Esophagus mucosa (tissue), 1 donor: ENCODE measurements around the gene FASN. TPM values are rescaled to one million over a fixed set of nuclear protein-coding genes. Genes with fewer than 3 reads are reported as not detected.

Source experiments
- ATAC-seq: fragments of 200-7000 bp; cut with Tn5 transposase; one replicate; pipeline ENCODE4 v1.9.1; 2020
- total RNA-seq: library from RNA; stranded (reverse); gene quantifications from one replicate; pipeline ENCODE4 v1.2.4, GENCODE V29; 2023
- donor health status: DM: yes; HTN: yes; CAD: no.

The FASN gene
- total RNA-seq, 1 donor from 2014 or later = 352 TPM

- ATAC-seq = peak; percentile 18
Measured at GRCh38 chr17:82072827-82073226, 25.2 kb downstream of the FASN start.

- ATAC-seq = no peak
Measured at GRCh38 chr17:82070611-82071010, 27.4 kb downstream of the FASN start.

GRCh38 chr17:82065638-82066303 lies 32.3 kb downstream of the FASN start, which contains the start of gene DUS1L:
TSS of gene DUS1L (minus strand) at chr17:82065804. CDS start at chr17:82065059, 745 bp downstream.
- ATAC-seq = peak; percentile 64

GRCh38 chr17:82065193-82065637 lies 32.8 kb downstream of the FASN start:
- peak; percentile 12 for ATAC-seq

GRCh38 chr17:82064433-82065192 lies 33.4 kb downstream of the FASN start:
- peak; percentile 69 for ATAC-seq

- peak; percentile 2 for ATAC-seq
Measured at GRCh38 chr17:82063424-82064415, 34.3 kb downstream of the FASN start.

- no peak for ATAC-seq
Measured at GRCh38 chr17:82062984-82063368, 35.1 kb downstream of the FASN start.

GRCh38 chr17:82062076-82062983 lies 35.7 kb downstream of the FASN start:
- no peak for ATAC-seq

GRCh38 chr17:82061047-82061925 lies 36.8 kb downstream of the FASN start:
- ATAC-seq = no peak

GRCh38 chr17:82060614-82061013 lies 37.4 kb downstream of the FASN start:
- no peak for ATAC-seq

- ATAC-seq = no peak
Measured at GRCh38 chr17:82060001-82060380, 38.0 kb downstream of the FASN start.

GRCh38 chr17:82059272-82060000 lies 38.6 kb downstream of the FASN start:
- ATAC-seq = no peak

GRCh38 chr17:82058855-82059249 lies 39.2 kb downstream of the FASN start:
- no peak for ATAC-seq

- no peak for ATAC-seq
Measured at GRCh38 chr17:82058230-82058854, 39.7 kb downstream of the FASN start.

- ATAC-seq = no peak
Measured at GRCh38 chr17:82056729-82057621, 41.1 kb downstream of the FASN start.

GRCh38 chr17:82055965-82056728 lies 41.9 kb downstream of the FASN start:
- no peak for ATAC-seq
